Heart left ventricle (tissue), 16 donors: Measurements from ENCODE around the gene LRIF1. TPM values are rescaled to one million over a fixed set of nuclear protein-coding genes. Genes with fewer than 3 reads are reported as not detected.

ENCODE experiments used
- ATAC-seq, 4 donors: fragments of 200-7000 bp; cut with Tn5 transposase; one replicate each; pipeline ENCODE4 v1.9.1; 2020 to 2022; ENCODE audit warnings: moderate library complexity in 4 of 4, mild to moderate bottlenecking in 3 of 4, moderate number of reproducible peaks in 1 of 4
- DNase-seq, 5 donors: peaks; one replicate each; pipeline ENCODE4 v3.0.0-alpha.2; 2020
- H3K27ac ChIP-seq, 12 donors: fragments of 200-600 bp; sonication (generic) in 4 of 12; one replicate each; pipeline versions ENCODE4 v1.5.0 to v1.8.0; 2016 to 2022; ENCODE audit warnings: mild to moderate bottlenecking in 2 of 12
- H3K27me3 ChIP-seq, 9 donors: fragments of 200-600 bp; sonication (generic) in 2 of 9; one replicate each; pipeline versions ENCODE4 v1.5.1 to v1.8.0; 2016 to 2022; ENCODE audit warnings: mild to moderate bottlenecking in 3 of 9
- H3K36me3 ChIP-seq, 9 donors: fragments of 200-600 bp; sonication (generic) in 2 of 9; one replicate each; pipeline versions ENCODE4 v1.5.0 to v1.8.0; 2018 to 2022; ENCODE audit warnings: mild to moderate bottlenecking in 2 of 9
- H3K4me1 ChIP-seq, 12 donors: fragments of 200-600 bp; sonication (generic) in 4 of 12; one replicate each; pipeline versions ENCODE4 v1.5.0 to v1.8.0; 2016 to 2022; ENCODE audit warnings: mild to moderate bottlenecking in 3 of 12
- H3K4me3 ChIP-seq, 12 donors: fragments of 200-600 bp; sonication (generic) in 4 of 12; one replicate each; pipeline versions ENCODE4 v1.5.0 to v1.8.0; 2017 to 2022; ENCODE audit warnings: mild to moderate bottlenecking in 9 of 12, moderate library complexity in 4 of 12
- H3K9me3 ChIP-seq, 12 donors: fragments of 200-600 bp; sonication (generic) in 4 of 12; one replicate each; pipeline versions ENCODE4 v1.5.0 to v1.8.0; 2016 to 2022; ENCODE audit warnings: mild to moderate bottlenecking in 1 of 12
- POLR2A ChIP-seq, 2 donors: fragments of 450-650 bp; IDR thresholded peaks; one replicate each; pipeline ENCODE4 v1.6.1; 2017; ENCODE audit warnings: antibody characterized with exemption in 2 of 2, mild to moderate bottlenecking in 2 of 2, moderate library complexity in 2 of 2
- WGBS, 4 donors: extraction: QIAGEN DNeasy Blood & Tissue Kit in 2 of 4; methylation state at CpG; one replicate each; pipeline versions ENCODE4 v1.1.5 to v1.1.7; 2013 to 2018; 5-methylcytosine and 5-hydroxymethylcytosine counted together
- intact Hi-C, 10 donors: fragments of 100-400 bp; cut with DNase I; formaldehyde crosslinking; loops; one replicate each; pipeline versions ENCODE4 v1.11.1 to v1.14.2; 2022
- polyA plus RNA-seq, 2 donors: library from polyadenylated mRNA; stranded (reverse); fragments of 200-250 nt; gene quantifications; one replicate each; pipeline ENCODE4 v1.2.3, GENCODE V29; 2013
- total RNA-seq, 9 donors: library from RNA; depleted of rRNA in 2 of 9; stranded (reverse); fragments of >200 nt in 2 of 9; fragmentation: NEBNext Ultra II Directional in 3 of 9; extraction: Animal tissue kit (Norgen Biotek cat#: 25700) in 3 of 9; gene quantifications; one replicate each; pipeline versions ENCODE4 v1.1.0 to v1.2.4, GENCODE V29; 2016 to 2023
- TF ChIP-seq, protein P1 (sequence below), 12 donors: fragments of 200-600 bp; sonication (generic) in 4 of 12; IDR thresholded peaks; one replicate each; pipeline versions ENCODE4 v1.5.0 to v1.8.0; 2018 to 2022; ENCODE audit warnings: antibody characterized with exemption in 12 of 12, mild to moderate bottlenecking in 5 of 12
- donor health status: ischemic (EF 13 %, LVEDD 7.1; RV severe dilation, severe dysfunction).
- donor health status: healthy with polysubstance abuse.
- donor health status: DM: no; HTN: yes; CAD: no.
- donor health status: DM: no; HTN: no; CAD: no.
- donor health status: ischemic (EF 25% LVEDD 6.9; RV normal size, moderate dysfunction).
- donor health status: ischemic (EF 25% LVEDD 5.7; RV mildly dilated, moderate dysfunction).
- donor health status: healthy.
- donor health status: DM: yes; HTN: yes; CAD: no.
- donor health status: ischemic (EF 35%, LVEDD 5.7; RV mildly dilated, moderate dysfunction).
- donor health status: nonischemic (EF 11% LVEDD 7.7; RV severe dilation, severe dysfunction).
- donor health status: DM: yes; HTN: yes; CAD: no.
- donor health status: PGD.
- donor health status: ischemic (EF 29% LVEDD 5.4; RV normal size, mild dysfunction).
- donor health status: nonischemic (EF 23%, LVEDD 6.1; RV moderate dilation, normal function).

Gene LRIF1
- total and polyA plus RNA-seq, 11 donors = 11.4 to 17.8 (median 15.2) TPM

DNA sequence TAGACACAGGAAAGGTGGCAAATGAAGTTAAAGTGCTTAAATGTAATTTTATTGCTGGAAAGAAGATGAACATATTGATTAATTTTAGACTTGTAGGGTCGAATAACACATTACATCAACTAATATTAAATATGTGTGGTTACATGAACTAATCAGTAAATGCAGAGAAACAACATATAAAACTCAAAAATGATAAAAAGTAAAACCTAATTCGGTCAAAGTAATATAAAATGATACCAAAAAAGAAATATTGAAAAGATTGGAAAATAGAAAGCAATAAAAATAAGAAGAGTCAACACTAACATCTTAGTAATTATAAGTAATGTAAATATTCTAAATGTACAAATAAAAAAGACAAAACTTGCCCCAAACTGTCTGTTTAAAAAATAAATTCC lies 47.5 kb downstream of the LRIF1 start:
- no peak for DNase-seq
- intact Hi-C loops = no loop called here

DNA sequence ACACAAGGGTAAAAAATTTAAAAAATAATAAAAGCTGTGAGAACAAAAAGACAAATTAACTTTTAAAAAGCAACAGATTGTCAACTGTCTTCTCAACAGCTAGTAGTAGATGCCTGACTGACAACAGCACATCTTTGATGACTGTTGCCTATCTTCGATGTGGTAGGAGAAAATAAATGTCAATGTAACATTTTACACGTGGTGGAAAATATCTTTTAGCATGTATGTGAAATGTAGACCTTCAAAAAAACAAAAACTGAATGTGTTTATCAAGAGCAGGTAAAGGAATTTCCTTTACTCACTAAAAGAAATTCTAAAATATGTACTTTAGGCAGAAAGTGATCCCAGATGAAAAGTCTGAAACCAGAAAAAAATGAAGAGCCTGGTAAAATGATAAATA lies 47.9 kb downstream of the LRIF1 start:
- DNase-seq (no peak), ATAC-seq (no peak)
- no peak overlapping the region for H3K4me3 ChIP-seq
- no peaks in the 10 kb centered on the region for H3K36me3 ChIP-seq
- H3K4me1 ChIP-seq = peaks cover 0 to 9% (median 0%) of the 10 kb centered on the region in 12 donors
- H3K27ac ChIP-seq = no peak overlapping the region
- TF ChIP-seq POLR2A (IDR thresholded peaks at IDR 0.05) = no peak
- TF ChIP-seq, protein P1, sequence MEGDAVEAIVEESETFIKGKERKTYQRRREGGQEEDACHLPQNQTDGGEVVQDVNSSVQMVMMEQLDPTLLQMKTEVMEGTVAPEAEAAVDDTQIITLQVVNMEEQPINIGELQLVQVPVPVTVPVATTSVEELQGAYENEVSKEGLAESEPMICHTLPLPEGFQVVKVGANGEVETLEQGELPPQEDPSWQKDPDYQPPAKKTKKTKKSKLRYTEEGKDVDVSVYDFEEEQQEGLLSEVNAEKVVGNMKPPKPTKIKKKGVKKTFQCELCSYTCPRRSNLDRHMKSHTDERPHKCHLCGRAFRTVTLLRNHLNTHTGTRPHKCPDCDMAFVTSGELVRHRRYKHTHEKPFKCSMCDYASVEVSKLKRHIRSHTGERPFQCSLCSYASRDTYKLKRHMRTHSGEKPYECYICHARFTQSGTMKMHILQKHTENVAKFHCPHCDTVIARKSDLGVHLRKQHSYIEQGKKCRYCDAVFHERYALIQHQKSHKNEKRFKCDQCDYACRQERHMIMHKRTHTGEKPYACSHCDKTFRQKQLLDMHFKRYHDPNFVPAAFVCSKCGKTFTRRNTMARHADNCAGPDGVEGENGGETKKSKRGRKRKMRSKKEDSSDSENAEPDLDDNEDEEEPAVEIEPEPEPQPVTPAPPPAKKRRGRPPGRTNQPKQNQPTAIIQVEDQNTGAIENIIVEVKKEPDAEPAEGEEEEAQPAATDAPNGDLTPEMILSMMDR (IDR thresholded peaks at IDR 0.05) = no peak
- 57 to 65% (median 59%) methylated on average over 2 of the region's 2 CpGs for WGBS, 4 donors
- intact Hi-C loops = no loop called here
- no peaks in the 10 kb centered on the region for H3K27me3 ChIP-seq
- peaks cover 0 to 25% (median 5%) of the 10 kb centered on the region in 12 donors for H3K9me3 ChIP-seq

More for the DNA sequence above, 47.5 kb downstream of the LRIF1 start:
- no peaks in the 10 kb centered on the region for H3K36me3 ChIP-seq
- no peak for ATAC-seq
- no peak overlapping the region for H3K27ac ChIP-seq
- H3K9me3 ChIP-seq = peaks cover 0 to 25% (median 5%) of the 10 kb centered on the region in 12 donors
- peaks cover 0 to 9% (median 0%) of the 10 kb centered on the region in 12 donors for H3K4me1 ChIP-seq
- no peaks in the 10 kb centered on the region for H3K27me3 ChIP-seq
- WGBS, 4 donors = 60 to 63% (median 62%) methylated on average over 2 of the region's 2 CpGs
- no peak overlapping the region for H3K4me3 ChIP-seq
- TF ChIP-seq POLR2A (IDR thresholded peaks at IDR 0.05) = no peak
- TF ChIP-seq, protein P1 (IDR thresholded peaks at IDR 0.05) = no peak

DNA sequence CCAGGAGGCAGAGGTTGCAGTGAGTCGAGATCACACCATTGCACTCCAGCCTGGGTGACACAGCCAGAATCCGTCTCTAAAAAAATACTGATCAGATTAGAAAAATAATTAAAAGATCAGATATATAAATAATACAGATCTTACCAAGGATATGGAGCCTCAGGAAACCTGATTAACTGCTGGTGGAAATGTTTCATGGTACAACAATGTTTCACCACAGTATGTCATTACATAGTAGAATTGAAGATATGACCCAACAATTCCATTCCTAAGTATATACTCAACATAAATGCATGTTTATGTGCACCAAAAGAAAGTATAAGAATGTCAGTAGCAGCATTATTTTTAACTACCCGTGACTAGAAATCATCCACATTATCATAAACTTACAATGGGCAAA lies 49.0 kb downstream of the LRIF1 start:
- ATAC-seq (no peak), DNase-seq (no peak)
- no peaks in the 10 kb centered on the region for H3K36me3 ChIP-seq
- no peak overlapping the region for H3K4me3 ChIP-seq
- 83 to 87% (median 85%) methylated on average over 3 of the region's 3 CpGs for WGBS, 4 donors
- peaks cover 0 to 25% (median 5%) of the 10 kb centered on the region in 12 donors for H3K9me3 ChIP-seq
- H3K27ac ChIP-seq = no peak overlapping the region
- intact Hi-C loops = no loop called here
- peaks cover 0 to 9% (median 0%) of the 10 kb centered on the region in 12 donors for H3K4me1 ChIP-seq
- no peaks in the 10 kb centered on the region for H3K27me3 ChIP-seq
- no peak for TF ChIP-seq POLR2A (IDR thresholded peaks at IDR 0.05)
- TF ChIP-seq, protein P1 (IDR thresholded peaks at IDR 0.05) = no peak

DNA sequence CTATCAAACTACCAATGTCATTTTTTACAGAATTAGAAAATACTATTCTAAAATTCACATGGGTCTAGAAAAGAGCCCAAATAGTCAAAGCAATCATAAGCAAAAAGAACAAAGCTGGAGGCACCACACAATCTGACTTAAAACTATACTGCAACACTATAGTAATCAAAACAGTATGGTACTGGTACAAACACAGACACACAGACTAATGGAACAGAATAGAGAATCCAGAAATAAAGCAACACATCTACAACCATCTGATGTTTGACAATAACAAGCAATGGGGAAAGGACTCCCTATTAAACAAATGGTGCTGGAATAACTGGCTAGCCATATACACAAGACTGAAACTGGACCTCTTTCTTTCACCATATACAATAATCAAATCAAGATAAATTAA lies 50.9 kb downstream of the LRIF1 start:
- H3K4me3 ChIP-seq = no peak overlapping the region
- TF ChIP-seq, protein P1 (IDR thresholded peaks at IDR 0.05) = no peak
- TF ChIP-seq POLR2A (IDR thresholded peaks at IDR 0.05) = no peak
- intact Hi-C loops = no loop called here
- no peak for ATAC-seq
- peaks cover 0 to 25% (median 5%) of the 10 kb centered on the region in 12 donors for H3K9me3 ChIP-seq
- peaks cover 0 to under 1% (median 0%) of the 10 kb centered on the region in 9 donors for H3K27me3 ChIP-seq
- no peak overlapping the region for H3K27ac ChIP-seq
- DNase-seq = no peak
- H3K36me3 ChIP-seq = no peaks in the 10 kb centered on the region
- peaks cover 0 to 9% (median 0%) of the 10 kb centered on the region in 12 donors for H3K4me1 ChIP-seq
